Endothelial cell of umbilical vein (primary cell): ENCODE data around the gene ZNF556. TPM values are rescaled to one million over a fixed set of nuclear protein-coding genes. Genes with fewer than 3 reads are reported as not detected.

Experiments used
- BruUV-seq: library from RNA; stranded (reverse); fragments of 400-500 nt; replicated peaks from 2 replicates; lab custom pipeline; 2021; lab: Mats Ljungman, UMichigan
- CTCF ChIA-PET: fragments of 300-600, 350-600 bp; sonication (Branson Sonifier 250); formaldehyde crosslinking; loops from one replicate; lab custom pipeline; 2021; ENCODE audit warnings: antibody characterized with exemption, inconsistent platforms; lab: Charles Lee
- POLR2A ChIA-PET: fragments of 300-600, 350-600 bp; sonication (Branson Sonifier 250); formaldehyde crosslinking; loops from one replicate; lab custom pipeline; 2021; ENCODE audit warnings: antibody characterized with exemption, inconsistent platforms; lab: Charles Lee
- DNase-seq: peaks from one replicate; pipeline ENCODE4 v3.0.0-alpha.2; 2011; ENCODE audit warnings: low read depth, low spot score
- FAIRE-seq: peaks from 2 replicates; lab custom pipeline; 2011; peaks lifted over from hg19 to GRCh38; lab: Jason Lieb, UNC
- H2AFZ ChIP-seq: 2 replicates; pipeline ENCODE4 v1.6.0; 2012; ENCODE audit warnings: low read depth, low read length, control low read depth, inconsistent platforms
- H3K27ac ChIP-seq: 2 replicates; pipeline ENCODE4 v1.5.1; 2011; ENCODE audit warnings: low read depth, mild to moderate bottlenecking, control low read depth, low read length, moderate library complexity; ENCODE audit not compliant: insufficient read depth
- H3K27me3 ChIP-seq, 2 experiments: 2 replicates each; pipeline versions ENCODE4 v1.6.0 to v1.6.1; 2011; ENCODE audit warnings: low read length in 2 of 2, mixed read lengths in 1 of 2; ENCODE audit not compliant: control insufficient read depth in 2 of 2, insufficient read depth in 2 of 2
- H3K36me3 ChIP-seq, 2 experiments: 2 replicates in 1 of 2; 3 replicates in 1 of 2; pipeline ENCODE4 v1.5.1; 2011; ENCODE audit warnings: low read length in 2 of 2, mild to moderate bottlenecking in 1 of 2, moderate library complexity in 1 of 2; ENCODE audit not compliant: control insufficient read depth in 2 of 2, insufficient read depth in 2 of 2; ENCODE audit errors: extremely low read depth in 1 of 2
- H3K4me1 ChIP-seq: 3 replicates; pipeline ENCODE4 v1.5.1; 2011; ENCODE audit warnings: mild to moderate bottlenecking, low read length; ENCODE audit not compliant: control insufficient read depth, insufficient read depth; ENCODE audit errors: extremely low read depth
- H3K4me2 ChIP-seq: 2 replicates; pipeline ENCODE4 v1.6.1; 2011; ENCODE audit warnings: low read length, control low read depth, mixed read lengths; ENCODE audit not compliant: insufficient read depth
- H3K4me3 ChIP-seq, 3 experiments: fragments of 200-600 bp in 1 of 3; sonication (generic), shearing (Covaris generic) in 1 of 3; replicated peaks in 1 of 3; 2 replicates each; pipeline ENCODE4 v1.5.1; 2011 to 2016; ENCODE audit warnings: control low read depth in 3 of 3, low read length in 3 of 3, mild to moderate bottlenecking in 2 of 3, inconsistent platforms in 1 of 3, low read depth in 1 of 3, moderate library complexity in 1 of 3; ENCODE audit not compliant: insufficient read depth in 1 of 3
- H3K79me2 ChIP-seq: 2 replicates; pipeline ENCODE4 v1.6.0; 2012; ENCODE audit warnings: low read length, inconsistent platforms; ENCODE audit not compliant: control insufficient read depth, insufficient read depth
- H3K9ac ChIP-seq: replicated peaks from 2 replicates; pipeline ENCODE3; 2011; ENCODE audit warnings: low read length, control low read depth; ENCODE audit not compliant: insufficient read depth; ENCODE audit errors: extremely low read depth
- H3K9me1 ChIP-seq: replicated peaks from 3 replicates; pipeline ENCODE4 v1.6.0; 2011; ENCODE audit warnings: mild to moderate bottlenecking, low read length; ENCODE audit not compliant: control insufficient read depth, insufficient read depth; ENCODE audit errors: extremely low read depth
- H3K9me3 ChIP-seq: replicated peaks from 2 replicates; pipeline ENCODE4 v1.5.1; 2012; ENCODE audit warnings: low read length, inconsistent platforms; ENCODE audit not compliant: control insufficient read depth, insufficient read depth
- H4K20me1 ChIP-seq: replicated peaks from 2 replicates; pipeline ENCODE3; 2011; ENCODE audit warnings: mild to moderate bottlenecking, low read length; ENCODE audit not compliant: control insufficient read depth, insufficient read depth; ENCODE audit errors: extremely low read depth
- EZH2 ChIP-seq: IDR thresholded peaks from 2 replicates; pipeline ENCODE4 v1.6.1; 2012; ENCODE audit warnings: borderline replicate concordance, low read depth, mild to moderate bottlenecking, moderate library complexity, low read length, inconsistent platforms; ENCODE audit not compliant: severe bottlenecking
- FOS ChIP-seq: IDR thresholded peaks from 2 replicates; pipeline ENCODE4 v1.6.1; 2011; ENCODE audit warnings: mild to moderate bottlenecking, low read length, moderate library complexity, borderline replicate concordance; ENCODE audit not compliant: insufficient read depth
- GATA2 ChIP-seq: IDR thresholded peaks from 2 replicates; pipeline ENCODE4 v1.7.0; 2011; ENCODE audit warnings: low read depth, mild to moderate bottlenecking, moderate library complexity, mixed read lengths, low read length; ENCODE audit not compliant: insufficient read length, insufficient read depth
- JUN ChIP-seq: IDR thresholded peaks from 2 replicates; pipeline ENCODE4 v1.6.1; 2011; ENCODE audit warnings: borderline replicate concordance, low read depth; ENCODE audit not compliant: insufficient read length, insufficient read depth
- MYC ChIP-seq: IDR thresholded peaks from one replicate; pipeline ENCODE4 v1.6.1; 2011; ENCODE audit warnings: mild to moderate bottlenecking, low read depth, low read length
- POLR2A ChIP-seq: IDR thresholded peaks from 2 replicates; pipeline ENCODE4 v1.6.1; 2012; ENCODE audit warnings: low read depth, mild to moderate bottlenecking, control low read depth, low read length
- POLR2AphosphoS5 ChIP-seq: IDR thresholded peaks from 2 replicates; pipeline ENCODE4 v1.6.1; 2012; ENCODE audit warnings: low read depth, mild to moderate bottlenecking, control low read depth, low read length, moderate library complexity; ENCODE audit not compliant: insufficient read depth
- dilution Hi-C: fragments of 300-500 bp; cut with MboI; formaldehyde crosslinking; loops from one replicate; pipeline ENCODE4 v1.15.0; 2019; ENCODE audit warnings: low sequenced_read_pairs; ENCODE audit not compliant: extremely low pct_ligation_motif_present
- intact Hi-C: fragments of 100-400 bp; cut with micrococcal nuclease; formaldehyde crosslinking; loops from one replicate; pipeline ENCODE4 v1.10.0; 2022
- polyA plus RNA-seq, 4 experiments: library from polyadenylated mRNA; depleted of rRNA in 3 of 4; stranded (reverse) in 3 of 4; unstranded in 1 of 4; fragments of >200 nt; gene quantifications; 2 replicates each; pipeline versions ENCODE4 v1.2.1 to v1.2.3, GENCODE V29; 2011 to 2012; ENCODE audit warnings: missing spikeins in 1 of 4
- total RNA-seq: library from RNA; stranded (reverse); gene quantifications from 2 replicates; pipeline ENCODE4 v1.2.3, GENCODE V29; 2021
- TF ChIP-seq, protein P1 (sequence below): IDR thresholded peaks from 2 replicates; pipeline ENCODE4 v1.6.1; 2011; ENCODE audit not compliant: insufficient read depth, insufficient read length
- TF ChIP-seq, protein P2 (sequence below), 2 donors: IDR thresholded peaks; 1 replicate in 1 of 2; 2 replicates in 1 of 2; pipeline ENCODE4 v1.5.1; 2011; ENCODE audit warnings: low read length in 2 of 2, mild to moderate bottlenecking in 2 of 2, moderate library complexity in 2 of 2, control low read depth in 1 of 2, inconsistent platforms in 1 of 2, low read depth in 1 of 2; ENCODE audit not compliant: insufficient read depth in 1 of 2; ENCODE audit errors: extremely low read depth in 1 of 2

ZNF556 gene
- total and polyA plus RNA-seq, 2 donors (not counting 3 experiments of a cell fraction or from before 2014, with no cell fraction given): 0.01 TPM; not detected in 1

DNA sequence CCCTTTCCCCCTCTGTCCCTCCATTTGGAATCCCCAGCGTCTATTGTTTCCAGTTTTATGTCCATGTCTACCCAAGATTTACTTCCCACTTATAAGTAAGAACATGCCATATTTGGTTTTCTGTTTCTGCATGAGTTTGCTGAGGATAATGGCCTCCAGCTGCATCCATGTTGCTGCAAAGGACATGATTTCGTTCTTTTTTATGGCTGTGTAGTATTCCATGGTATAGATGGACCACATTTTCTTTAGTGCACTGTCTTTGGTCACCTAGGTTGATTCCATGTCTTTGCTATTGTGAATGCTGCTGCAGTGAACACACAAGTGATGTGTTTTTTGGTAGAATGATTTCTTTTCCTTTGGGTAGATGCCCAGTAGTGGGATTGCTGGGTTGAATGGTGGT lies 22.0 kb upstream of the ZNF556 start:
- peaks cover 10% of the 10 kb centered on the region for H3K4me1 ChIP-seq
- intact Hi-C loops: no loop called here
- TF ChIP-seq MYC: no peak
- TF ChIP-seq FOS: no peak
- TF ChIP-seq GATA2: no peak
- no peak for TF ChIP-seq JUN
- no peak for TF ChIP-seq EZH2
- TF ChIP-seq POLR2A: no peak
- H3K4me2 ChIP-seq: no peak overlapping the region
- dilution Hi-C loops: no loop called here
- peaks cover 21% of the 10 kb centered on the region for H3K79me2 ChIP-seq
- H4K20me1 ChIP-seq: no peaks in the 10 kb centered on the region
- no peaks in the 10 kb centered on the region for H3K9me1 ChIP-seq
- H3K27ac ChIP-seq: no peak overlapping the region
- no peak overlapping the region for H3K9ac ChIP-seq
- DNase-seq (no peak), FAIRE-seq (no peak)
- no peaks in the 10 kb centered on the region for H3K9me3 ChIP-seq
- ChIA-PET POLR2A (interaction anchor here (0.7 kb wide), 1 partner anchor 103 kb away, joined by 3 read pairs; no protein-coding TSS in a partner anchor), CTCF (no interaction called here)
- no TSS peak for BruUV-seq
- no peak overlapping the region for H2AFZ ChIP-seq
- no peaks in the 10 kb centered on the region for H3K36me3 ChIP-seq
- no peaks in the 10 kb centered on the region for H3K27me3 ChIP-seq
- H3K4me3 ChIP-seq: no peak overlapping the region

DNA sequence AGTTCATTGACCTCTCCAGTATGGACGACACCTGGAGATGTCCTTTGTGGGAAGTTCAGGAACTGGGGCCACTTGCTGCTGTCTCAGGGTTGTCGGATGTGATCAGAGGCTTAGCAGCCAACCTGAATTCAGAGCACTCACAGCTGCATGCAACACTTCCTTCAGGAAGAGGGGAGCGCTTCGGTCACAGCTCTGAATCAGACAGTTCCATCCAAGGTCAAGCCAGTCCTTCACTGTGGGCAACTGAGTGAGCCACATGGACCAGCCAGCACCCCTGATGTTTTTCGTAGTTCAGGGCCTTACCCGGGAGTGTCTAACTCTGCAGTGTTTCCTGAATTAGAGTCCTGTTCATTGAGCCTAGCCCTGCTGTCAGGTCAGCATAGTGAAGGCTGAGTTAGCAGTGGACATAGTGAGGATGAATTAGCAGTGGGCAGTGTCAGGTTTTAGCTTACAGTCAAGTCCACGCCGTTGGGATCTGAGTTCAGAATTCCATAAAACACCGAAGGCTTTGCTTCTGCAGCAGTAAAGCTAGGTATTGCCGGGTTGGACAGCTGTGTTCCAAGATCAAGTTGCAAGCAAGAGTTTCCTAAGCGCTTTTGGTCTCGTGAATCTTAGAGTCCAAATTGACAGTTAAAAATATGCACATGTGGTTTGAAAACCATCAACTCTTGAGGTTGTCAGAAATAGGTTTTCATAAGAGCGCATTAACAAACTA lies 20.8 kb upstream of the ZNF556 start:
- Histone ChIP-seq H3K9me1 (no peaks in the 10 kb centered on the region), H3K79me2 (peaks cover 21% of the 10 kb centered on the region), H3K4me3 (no peak overlapping the region), H2AFZ (no peak overlapping the region), H4K20me1 (no peaks in the 10 kb centered on the region), H3K4me1 (peaks cover 14% of the 10 kb centered on the region), H3K27me3 (no peaks in the 10 kb centered on the region), H3K9me3 (no peaks in the 10 kb centered on the region), H3K4me2 (no peak overlapping the region), H3K9ac (no peak overlapping the region), H3K27ac (no peak overlapping the region), H3K36me3 (peaks cover 0 to 2% of the 10 kb centered on the region in 2 experiments)
- POLR2A ChIA-PET: no interaction called here
- intact Hi-C loops (no loop called here), dilution Hi-C loops (no loop called here)
- FAIRE-seq (no peak), DNase-seq (no peak)
- CTCF ChIA-PET: no interaction called here
- TF ChIP-seq POLR2A (no peak), MYC (no peak), JUN (no peak), GATA2 (no peak), FOS (no peak), POLR2AphosphoS5 (no peak), EZH2 (no peak)
- TF ChIP-seq, protein P1, sequence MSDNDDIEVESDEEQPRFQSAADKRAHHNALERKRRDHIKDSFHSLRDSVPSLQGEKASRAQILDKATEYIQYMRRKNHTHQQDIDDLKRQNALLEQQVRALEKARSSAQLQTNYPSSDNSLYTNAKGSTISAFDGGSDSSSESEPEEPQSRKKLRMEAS: no peak
- TF ChIP-seq, protein P2, sequence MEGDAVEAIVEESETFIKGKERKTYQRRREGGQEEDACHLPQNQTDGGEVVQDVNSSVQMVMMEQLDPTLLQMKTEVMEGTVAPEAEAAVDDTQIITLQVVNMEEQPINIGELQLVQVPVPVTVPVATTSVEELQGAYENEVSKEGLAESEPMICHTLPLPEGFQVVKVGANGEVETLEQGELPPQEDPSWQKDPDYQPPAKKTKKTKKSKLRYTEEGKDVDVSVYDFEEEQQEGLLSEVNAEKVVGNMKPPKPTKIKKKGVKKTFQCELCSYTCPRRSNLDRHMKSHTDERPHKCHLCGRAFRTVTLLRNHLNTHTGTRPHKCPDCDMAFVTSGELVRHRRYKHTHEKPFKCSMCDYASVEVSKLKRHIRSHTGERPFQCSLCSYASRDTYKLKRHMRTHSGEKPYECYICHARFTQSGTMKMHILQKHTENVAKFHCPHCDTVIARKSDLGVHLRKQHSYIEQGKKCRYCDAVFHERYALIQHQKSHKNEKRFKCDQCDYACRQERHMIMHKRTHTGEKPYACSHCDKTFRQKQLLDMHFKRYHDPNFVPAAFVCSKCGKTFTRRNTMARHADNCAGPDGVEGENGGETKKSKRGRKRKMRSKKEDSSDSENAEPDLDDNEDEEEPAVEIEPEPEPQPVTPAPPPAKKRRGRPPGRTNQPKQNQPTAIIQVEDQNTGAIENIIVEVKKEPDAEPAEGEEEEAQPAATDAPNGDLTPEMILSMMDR (IDR thresholded peaks at IDR 0.05; ENCODE audit: extremely low read depth in 1 of 2, insufficient read depth in 1 of 2, low read depth in 1 of 2, low read length in 2 of 2): no peak
- BruUV-seq: no TSS peak
